Hematopoietic multipotent progenitor cell treated with erythropoietin and hydrocortisone succinate and interleukin-3 and kit ligand, for 15 days (in vitro differentiated cells): ENCODE measurements around the gene ATP5F1E.

Experiments used
- DNase-seq: peaks from one replicate; pipeline ENCODE4 v3.0.0-alpha.2; 2015; ENCODE audit warnings: low spot score

Gene ATP5F1E

DNA sequence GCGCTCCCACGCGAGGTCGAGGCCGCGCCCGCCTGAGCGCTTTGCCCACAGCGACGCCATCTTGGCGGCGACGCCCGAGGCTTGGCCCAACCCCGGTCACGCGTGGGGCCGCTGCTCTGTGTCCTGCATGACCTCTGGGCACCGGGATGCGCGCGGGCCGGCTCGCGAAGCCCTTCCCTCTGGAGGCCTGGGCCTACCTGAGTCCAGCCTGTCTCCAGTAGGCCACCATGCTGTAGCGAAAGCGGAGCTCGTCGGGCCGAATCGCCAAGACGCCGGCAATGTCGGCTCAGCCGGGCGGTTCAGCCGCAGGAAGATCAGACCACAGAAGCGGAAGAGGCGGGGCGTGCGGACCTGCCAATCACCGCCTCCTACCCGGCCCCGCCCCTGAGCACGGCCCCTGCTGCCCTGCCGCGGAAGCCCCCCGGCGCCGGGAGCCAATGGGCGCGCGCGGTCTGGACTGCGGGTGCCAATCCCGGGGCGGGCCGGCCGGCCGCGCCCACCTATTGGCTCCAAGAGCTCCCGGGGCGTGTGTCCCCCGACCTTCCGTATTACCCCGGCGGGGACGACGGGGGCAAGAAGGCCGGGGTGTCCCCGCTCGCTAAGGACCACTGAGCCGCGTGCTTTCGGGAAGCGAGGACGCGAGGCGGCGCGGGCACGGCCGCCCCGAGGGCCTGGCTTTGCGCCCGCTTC lies at the start of gene ATP5F1E:
Gene ATP5F1E (minus strand): TSS at position 313 of the 690 bp plus-strand sequence. CDS start 84 bp downstream, at position 229.
- DNase-seq, result peak; percentile 91

- no peak for DNase-seq
Measured at GRCh38 chr20:59081036-59081435, 48.9 kb upstream of the ATP5F1E start.

- no peak for DNase-seq
Measured at GRCh38 chr20:59078231-59078630, 46.1 kb upstream of the ATP5F1E start.

DNA sequence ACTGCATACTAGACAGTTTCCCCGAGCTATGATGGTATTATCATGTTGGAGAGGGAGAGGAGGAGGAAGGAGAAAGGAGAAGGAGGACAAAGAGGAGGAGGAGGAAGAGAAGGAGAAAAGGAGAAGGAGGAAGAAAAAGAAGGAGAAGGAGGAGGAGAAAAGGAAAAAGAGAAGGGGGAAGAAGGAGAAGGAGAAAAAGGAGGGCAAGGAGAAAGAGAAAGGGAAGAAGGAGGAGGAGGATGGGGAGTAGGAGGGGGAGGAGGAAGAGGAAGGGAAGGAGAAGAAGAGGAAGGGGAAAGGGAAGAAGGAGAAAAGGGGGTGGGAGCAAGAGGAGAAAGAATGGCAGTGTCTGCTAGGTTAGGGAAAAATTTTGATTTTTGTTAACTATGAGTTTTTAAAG lies 45.6 kb upstream of the ATP5F1E start:
- no peak for DNase-seq

DNA sequence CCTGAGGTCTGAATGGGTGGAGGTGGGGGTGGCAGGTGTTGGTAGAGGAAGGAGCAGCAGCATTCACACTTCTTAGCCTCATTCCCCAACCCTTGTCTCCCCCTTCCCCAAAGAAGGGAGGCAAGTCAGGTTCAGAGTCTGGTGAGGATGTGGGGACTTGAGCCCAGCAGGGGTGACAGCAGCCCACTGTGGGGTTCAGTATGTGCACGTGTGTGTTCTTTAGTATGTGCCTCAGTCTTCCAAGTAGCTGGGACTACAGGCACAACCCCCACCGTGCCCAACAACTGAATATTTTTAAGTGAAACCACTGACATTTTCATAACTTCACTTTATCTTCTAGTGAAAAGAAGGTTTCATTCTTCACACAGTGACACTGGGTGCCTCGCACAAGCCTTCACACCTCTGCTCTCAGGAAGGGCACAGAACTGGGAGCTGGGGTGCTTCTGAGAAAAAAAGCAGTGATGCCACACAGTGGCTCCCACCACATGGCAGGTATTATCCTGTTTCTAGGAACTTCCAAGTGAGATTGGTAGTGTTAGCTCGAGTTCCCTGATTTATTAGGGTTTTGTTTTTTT lies 43.9 kb upstream of the ATP5F1E start:
- no peak for DNase-seq

GRCh38 chr20:59074456-59074855 lies 42.3 kb upstream of the ATP5F1E start:
- no peak for DNase-seq

DNA sequence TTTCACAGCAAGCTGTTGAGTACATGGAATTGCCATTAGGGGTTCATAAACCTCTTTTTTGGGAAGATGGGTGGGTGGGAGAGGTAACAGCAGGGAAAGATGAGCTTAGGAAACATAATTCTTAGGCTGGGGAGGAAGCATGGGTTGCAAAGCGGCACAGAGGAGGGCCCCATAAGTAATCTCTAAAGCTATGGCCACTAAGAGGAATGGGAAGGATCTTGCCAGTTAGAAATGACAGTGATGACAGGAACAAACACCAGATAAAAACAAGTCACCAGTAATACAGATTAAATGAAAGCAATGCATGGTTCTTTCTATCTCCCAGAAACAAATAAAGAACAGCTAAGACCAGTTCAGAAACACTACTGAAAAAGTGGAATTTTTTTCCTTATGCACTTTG lies 41.4 kb upstream of the ATP5F1E start:
- DNase-seq, result no peak

DNA sequence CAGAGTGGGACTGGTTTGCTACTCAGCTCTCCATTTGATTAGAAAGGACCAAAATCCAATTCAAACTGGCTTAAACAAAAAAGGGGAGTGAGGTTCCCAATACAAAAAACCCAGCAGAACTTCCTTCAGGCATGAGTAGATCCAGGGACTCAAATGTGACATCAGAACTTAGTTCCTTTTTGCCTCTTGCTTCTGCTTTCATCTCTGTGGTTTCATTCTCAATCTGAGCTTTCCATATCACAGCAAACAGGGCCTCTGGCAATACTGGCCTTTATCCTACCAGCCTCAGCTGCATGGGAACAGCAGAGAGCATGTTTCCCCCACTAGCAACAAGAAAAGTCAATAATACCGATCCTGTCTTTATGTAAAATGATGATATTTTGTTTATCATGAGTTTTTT lies 39.1 kb upstream of the ATP5F1E start:
- DNase-seq, result no peak

GRCh38 chr20:59069026-59069425 lies 36.9 kb upstream of the ATP5F1E start:
- no peak for DNase-seq

DNA sequence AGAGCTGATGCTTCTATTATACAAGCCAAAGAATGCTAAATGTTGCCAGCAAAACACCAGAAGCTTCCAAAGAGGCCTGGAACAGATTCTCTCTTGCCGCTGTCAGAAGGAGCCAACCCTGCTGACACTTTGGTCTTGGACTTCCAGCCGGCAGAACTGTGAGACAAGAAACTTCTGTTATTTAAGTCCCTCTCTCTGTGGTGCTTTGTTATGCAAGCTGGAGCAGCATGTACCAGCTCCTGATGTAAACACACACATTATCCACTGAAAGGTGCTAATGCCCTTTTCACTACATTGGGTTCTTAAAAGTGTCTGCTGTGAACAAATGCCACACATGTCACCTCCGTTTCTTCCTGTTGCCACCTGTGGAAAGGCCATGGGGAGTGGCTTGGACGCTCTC lies 36.4 kb upstream of the ATP5F1E start:
- no peak for DNase-seq

GRCh38 chr20:59064214-59064722 lies 32.1 kb upstream of the ATP5F1E start:
- DNase-seq, result no peak

GRCh38 chr20:59063358-59064213 lies 31.5 kb upstream of the ATP5F1E start:
- DNase-seq, result no peak

- DNase-seq, result no peak
Measured at GRCh38 chr20:59062081-59062480, 29.9 kb upstream of the ATP5F1E start.

DNA sequence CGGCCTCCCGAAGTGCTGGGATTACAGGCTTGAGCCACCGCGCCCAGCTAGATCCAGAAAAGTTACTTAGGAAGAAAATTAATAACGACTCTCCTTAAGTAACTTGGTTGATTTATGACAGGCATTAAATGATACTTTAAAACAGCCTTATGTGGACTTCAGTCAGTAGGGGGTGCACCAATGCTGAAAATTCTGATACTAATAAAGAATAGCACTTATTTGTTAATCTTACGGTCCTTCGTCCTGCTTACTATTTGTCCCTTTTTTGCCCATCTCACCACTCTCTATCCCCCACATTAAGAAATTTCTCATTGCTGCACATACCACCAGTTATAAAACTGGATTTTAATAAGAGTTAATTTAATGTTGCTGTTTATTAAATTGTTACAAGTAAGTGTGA lies 23.2 kb upstream of the ATP5F1E start:
- no peak for DNase-seq

DNA sequence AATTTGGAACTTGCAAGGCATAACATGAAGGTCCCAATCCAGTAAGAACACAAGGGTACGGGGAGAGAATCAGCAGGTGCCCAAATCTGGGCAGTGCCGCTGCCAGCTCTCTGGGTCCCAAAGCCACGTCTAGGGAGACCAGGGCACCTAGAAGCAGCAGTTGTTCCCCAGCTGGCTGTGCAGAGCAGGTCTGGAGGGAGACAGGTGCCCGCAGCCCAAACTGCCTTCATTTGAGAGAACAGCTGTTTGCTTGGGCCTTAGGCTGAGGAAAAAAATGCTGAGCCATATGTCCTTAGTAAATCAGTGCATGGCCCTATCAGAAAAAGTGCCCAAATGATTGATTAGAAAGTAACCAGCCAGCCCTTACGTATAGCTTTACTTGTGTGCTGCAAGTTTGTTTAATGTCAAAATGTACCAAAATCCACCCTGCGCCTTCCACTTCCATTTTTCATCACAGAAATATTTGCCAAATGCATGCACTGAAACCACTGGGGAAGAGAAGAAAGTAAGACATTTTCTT lies 19.6 kb upstream of the ATP5F1E start:
- no peak for DNase-seq

DNA sequence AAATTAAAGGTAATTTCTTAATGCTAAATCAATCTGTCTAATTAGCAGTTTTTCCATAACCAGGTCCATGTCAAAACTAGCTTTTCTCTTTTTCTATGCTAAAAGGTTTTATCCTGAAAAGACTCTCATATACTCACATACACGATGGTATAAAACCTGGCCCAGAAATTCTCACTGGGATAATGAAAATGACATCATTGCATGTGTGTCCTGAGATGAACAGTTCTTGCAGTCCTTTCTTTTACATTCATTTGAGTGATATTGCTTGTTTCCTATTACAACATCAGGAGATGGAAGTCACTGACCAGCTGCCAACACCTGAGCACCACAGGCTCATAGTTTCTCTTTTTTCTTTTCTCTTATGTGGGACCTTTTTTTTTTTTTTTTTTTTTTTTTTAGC lies 18.3 kb upstream of the ATP5F1E start:
- no peak for DNase-seq

GRCh38 chr20:59048681-59049030 lies 16.5 kb upstream of the ATP5F1E start:
- no peak for DNase-seq

GRCh38 chr20:59047938-59048680 lies 16.0 kb upstream of the ATP5F1E start:
- DNase-seq, result no peak

GRCh38 chr20:59046862-59047261 lies 14.7 kb upstream of the ATP5F1E start:
- no peak for DNase-seq

GRCh38 chr20:59044796-59045195 lies 12.7 kb upstream of the ATP5F1E start:
- no peak for DNase-seq

DNA sequence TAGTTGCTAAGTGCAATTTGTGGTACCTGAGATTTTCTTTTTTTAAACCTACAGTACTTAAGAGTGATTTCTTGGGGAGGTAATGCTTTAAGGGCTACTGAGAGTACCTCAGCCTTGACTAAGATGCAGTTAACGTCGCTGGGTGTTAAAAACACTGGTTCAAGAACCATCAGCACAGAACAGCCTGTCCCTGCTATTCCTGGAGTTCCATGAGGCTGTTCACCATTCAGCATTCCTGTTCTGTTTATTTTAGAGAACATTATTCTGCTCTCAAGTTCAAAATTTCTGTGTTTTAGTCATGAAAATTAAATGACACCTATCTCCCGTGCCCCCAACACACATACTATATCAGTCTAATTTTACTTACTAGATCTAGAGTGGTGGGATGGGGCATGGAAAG lies 12.2 kb upstream of the ATP5F1E start:
- DNase-seq, result no peak

DNA sequence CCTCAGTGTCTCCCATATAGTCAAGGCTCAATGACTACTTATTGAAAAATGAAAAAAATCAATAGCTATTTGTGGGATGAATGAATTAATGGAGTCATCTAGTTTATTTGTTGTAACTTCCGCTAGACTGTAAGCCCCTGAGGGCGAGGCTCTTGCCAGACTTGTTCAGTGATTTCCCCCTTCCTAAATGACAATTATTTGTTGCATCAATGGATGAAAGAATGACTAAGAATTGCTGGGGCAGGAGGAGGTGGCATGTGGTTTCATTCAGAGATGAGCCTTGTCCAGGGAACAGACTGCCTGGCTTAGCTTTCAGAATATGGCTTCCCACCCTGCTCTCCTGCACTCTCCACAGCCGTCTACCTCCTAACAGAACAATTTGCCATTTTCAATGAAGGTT lies 11.6 kb upstream of the ATP5F1E start:
- no peak for DNase-seq
